ENCODE measurements around the gene AFF3. TPM values are rescaled to one million over a fixed set of nuclear protein-coding genes. Genes with fewer than 3 reads are reported as not detected.
"Not testable (repeated sequence)": the region's sequence is repeated elsewhere in the genome, so short reads cannot be mapped to it uniquely, and the experiment has no call there.

The AFF3 gene
- total and polyA plus RNA-seq, 12 donors, result 0.39 to 16.9 (median 7.0) TPM

DNA sequence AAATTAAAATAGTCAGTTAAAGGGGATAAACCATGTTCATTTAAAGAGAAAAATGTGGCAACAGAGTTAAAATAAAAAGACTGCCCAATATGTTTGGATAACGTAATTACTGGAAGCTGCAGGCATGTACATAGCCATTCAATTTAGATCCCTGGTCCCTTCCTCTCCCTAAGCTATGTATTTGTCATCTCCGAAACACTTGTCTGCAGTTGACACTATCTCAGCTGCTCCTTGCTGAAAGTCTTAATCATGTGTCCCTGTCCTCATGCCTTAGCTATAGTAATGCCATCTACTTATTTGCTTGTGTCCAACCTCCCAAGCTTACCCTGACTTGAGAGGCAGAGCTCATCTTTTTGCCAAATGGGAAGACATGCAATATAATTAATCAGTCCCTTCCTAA, 478.7 kb downstream of the AFF3 start:
- ATAC-seq, result no peak
- Histone ChIP-seq H3K4me3 (no peak overlapping the region), H3K27ac (peak overlapping the region in 9 of 10 donors; percentile 19 to 81 (median 56)), H3K27me3 (no peaks in the 10 kb centered on the region), H3K4me1 (peaks cover 9 to 44% (median 27%) of the 10 kb centered on the region in 9 donors), H3K36me3 (no peaks in the 10 kb centered on the region), H3K9me3 (peaks cover 0 to 9% (median 0%) of the 10 kb centered on the region in 11 donors)
- WGBS, 2 donors, result 83 to 87% methylated on average over 2 of the region's 2 CpGs
- TF ChIP-seq, protein P1, sequence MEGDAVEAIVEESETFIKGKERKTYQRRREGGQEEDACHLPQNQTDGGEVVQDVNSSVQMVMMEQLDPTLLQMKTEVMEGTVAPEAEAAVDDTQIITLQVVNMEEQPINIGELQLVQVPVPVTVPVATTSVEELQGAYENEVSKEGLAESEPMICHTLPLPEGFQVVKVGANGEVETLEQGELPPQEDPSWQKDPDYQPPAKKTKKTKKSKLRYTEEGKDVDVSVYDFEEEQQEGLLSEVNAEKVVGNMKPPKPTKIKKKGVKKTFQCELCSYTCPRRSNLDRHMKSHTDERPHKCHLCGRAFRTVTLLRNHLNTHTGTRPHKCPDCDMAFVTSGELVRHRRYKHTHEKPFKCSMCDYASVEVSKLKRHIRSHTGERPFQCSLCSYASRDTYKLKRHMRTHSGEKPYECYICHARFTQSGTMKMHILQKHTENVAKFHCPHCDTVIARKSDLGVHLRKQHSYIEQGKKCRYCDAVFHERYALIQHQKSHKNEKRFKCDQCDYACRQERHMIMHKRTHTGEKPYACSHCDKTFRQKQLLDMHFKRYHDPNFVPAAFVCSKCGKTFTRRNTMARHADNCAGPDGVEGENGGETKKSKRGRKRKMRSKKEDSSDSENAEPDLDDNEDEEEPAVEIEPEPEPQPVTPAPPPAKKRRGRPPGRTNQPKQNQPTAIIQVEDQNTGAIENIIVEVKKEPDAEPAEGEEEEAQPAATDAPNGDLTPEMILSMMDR (IDR thresholded peaks at IDR 0.05), result no peak
- no peak for DNase-seq
- intact Hi-C loops (cut with DNase I), result loop anchor here in 2 of 10 donors (5.0 kb wide), 1 partner anchor 44 kb away; no protein-coding TSS in a partner anchor

DNA sequence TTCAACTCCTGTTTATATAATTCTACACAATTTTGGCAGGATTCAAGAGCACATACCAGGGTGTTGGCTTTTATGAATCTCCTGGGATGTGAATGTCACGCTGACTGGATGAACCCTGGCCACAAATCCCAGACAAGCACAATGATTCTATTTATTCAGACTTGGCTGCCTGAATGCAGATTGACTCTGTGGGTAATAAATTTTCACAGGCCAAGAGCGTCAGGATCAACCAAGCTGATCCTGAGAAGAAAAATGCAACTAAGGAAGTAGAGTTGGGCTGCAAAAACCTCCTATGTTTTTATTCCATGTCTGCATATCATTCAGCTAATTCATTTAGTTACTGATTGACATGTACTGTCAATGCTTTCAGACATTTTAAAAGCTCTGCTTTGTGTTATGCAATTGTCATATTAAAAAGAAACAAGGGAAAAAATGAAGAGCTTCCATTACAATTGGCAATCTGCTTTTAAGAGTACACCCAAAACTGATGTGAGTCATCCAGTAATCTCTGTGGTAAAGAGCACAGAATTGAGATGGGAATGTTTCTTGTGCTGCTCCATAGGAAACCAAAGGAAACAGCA, 479.5 kb downstream of the AFF3 start:
- no peak overlapping the region for H3K4me3 ChIP-seq
- H3K27ac ChIP-seq, result peak overlapping the region in 9 of 10 donors; percentile 19 to 81 (median 56)
- H3K9me3 ChIP-seq, result peaks cover 0 to 5% (median 0%) of the 10 kb centered on the region in 11 donors
- peak in 1 of 2 donors; percentile 59 for DNase-seq
- H3K4me1 ChIP-seq, result peaks cover 9 to 47% (median 27%) of the 10 kb centered on the region in 9 donors
- no peaks in the 10 kb centered on the region for H3K36me3 ChIP-seq
- TF ChIP-seq, protein P1 (IDR thresholded peaks at IDR 0.05), result no peak
- peak; percentile 76 to 90 (median 83) for ATAC-seq
- 10 to 14% methylated on average over 2 of the region's 2 CpGs for WGBS, 2 donors
- no peaks in the 10 kb centered on the region for H3K27me3 ChIP-seq
- intact Hi-C loops (cut with DNase I), result loop anchor here in 2 of 10 donors (5.0 kb wide), 1 partner anchor 44 kb away; no protein-coding TSS in a partner anchor

DNA sequence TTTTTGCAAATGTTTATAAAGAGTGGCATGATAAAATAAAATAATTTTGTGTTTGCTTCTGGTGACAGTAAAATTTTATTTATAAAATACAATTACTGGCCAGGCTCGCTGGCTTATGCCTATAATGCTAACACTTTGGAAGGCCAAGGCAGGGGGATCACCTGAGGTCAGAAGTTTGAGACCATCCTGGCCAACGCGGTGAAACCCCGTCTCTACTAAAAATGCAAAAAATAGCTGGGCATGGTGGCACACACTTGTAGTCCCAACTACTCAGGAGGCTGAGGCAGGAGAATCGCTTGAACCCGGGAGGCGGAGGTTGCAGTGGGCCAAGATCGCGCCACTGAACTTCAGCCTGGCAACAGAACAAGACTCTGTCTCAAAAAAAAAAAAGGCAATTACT, 480.6 kb downstream of the AFF3 start:
- not testable (repeated sequence) for H3K4me3 ChIP-seq, H3K36me3 ChIP-seq, ATAC-seq, H3K9me3 ChIP-seq, H3K27me3 ChIP-seq, DNase-seq
- peaks cover 9 to 58% (median 27%) of the 10 kb centered on the region in 9 donors for H3K4me1 ChIP-seq
- WGBS, 2 donors, result 89 to 94% methylated on average over 9 of the region's 9 CpGs
- intact Hi-C loops (cut with DNase I), result loop anchor here in 2 of 10 donors (5.0 kb wide), 1 partner anchor 46 kb away; no protein-coding TSS in a partner anchor
- H3K27ac ChIP-seq, result peak overlapping the region in 8 of 10 donors; percentile 21 to 81 (median 53)

DNA sequence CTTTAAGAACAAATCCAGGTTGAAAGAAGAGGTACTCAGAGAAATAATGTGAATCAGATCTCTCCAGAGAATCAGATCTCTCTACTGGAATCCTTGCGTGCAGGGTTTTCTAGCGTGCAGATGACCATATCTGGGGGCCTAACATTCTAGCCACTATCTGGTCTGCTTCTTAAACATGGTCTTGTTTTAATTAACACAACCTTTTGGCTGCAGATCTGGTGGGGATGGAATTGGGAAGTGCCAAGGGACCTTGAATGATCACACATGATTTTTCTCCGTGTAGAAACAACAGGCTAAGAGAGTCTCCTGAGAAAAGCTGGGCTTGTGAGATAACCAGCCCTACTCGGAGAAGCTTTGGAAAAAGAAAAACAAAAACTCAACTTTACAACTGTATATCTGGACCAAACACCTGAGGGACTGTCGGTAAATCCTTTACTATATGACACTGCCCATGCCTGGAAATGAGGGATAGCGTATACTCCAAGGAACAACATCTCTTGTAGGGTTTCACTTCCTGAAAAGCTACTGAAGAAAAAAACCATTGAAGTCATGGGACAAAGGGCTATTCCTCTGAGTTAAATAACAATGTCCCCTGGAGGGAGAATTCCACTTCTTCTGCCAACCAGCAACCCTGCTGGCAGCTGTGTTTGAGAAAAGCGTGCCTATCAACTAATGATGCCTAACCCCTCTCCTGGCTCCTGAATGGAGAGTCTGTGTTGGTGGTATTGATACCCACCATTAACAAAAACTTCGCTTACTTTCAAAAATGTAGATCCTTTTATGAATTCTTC, 481.6 kb downstream of the AFF3 start:
- Histone ChIP-seq H3K4me3 (no peak overlapping the region), H3K9me3 (no peaks in the 10 kb centered on the region), H3K27ac (peak overlapping the region in 9 of 10 donors; percentile 21 to 81 (median 61)), H3K36me3 (no peaks in the 10 kb centered on the region), H3K4me1 (peaks cover 9 to 61% (median 27%) of the 10 kb centered on the region in 9 donors), H3K27me3 (no peaks in the 10 kb centered on the region)
- TF ChIP-seq, protein P1 (IDR thresholded peaks at IDR 0.05), result no peak
- intact Hi-C loops (cut with DNase I), result loop anchor here in 2 of 10 donors (5.0 kb wide), 1 partner anchor 46 kb away; no protein-coding TSS in a partner anchor
- peak in 2 of 8 donors; percentile 11 to 17 for ATAC-seq
- DNase-seq, result no peak
- WGBS, 2 donors, result 66 to 70% methylated on average over 8 of the region's 8 CpGs
